SK-N-SH treated with all-trans-retinoic acid at 6 μM for 48 hours (cell line): Measurements from ENCODE around the gene TRAPPC6A.

Experiments
- ATAC-seq: fragments of 200-7000 bp; cut with Tn5 transposase; 3 replicates; pipeline ENCODE4 v1.9.1; 2020; ENCODE audit warnings: mild to moderate bottlenecking, moderate library complexity
- BACH2 ChIP-seq: fragments of 250-450 bp; sonication (Bioruptor Pico); IDR thresholded peaks from 2 replicates; pipeline ENCODE4 v1.9.0; 2021; ENCODE audit warnings: mild to moderate bottlenecking, borderline replicate concordance
- CSDC2 ChIP-seq: fragments of 250-450 bp; sonication (Bioruptor Pico); IDR thresholded peaks from 2 replicates; pipeline ENCODE4 v1.5.0; 2020; ENCODE audit warnings: mild to moderate bottlenecking, moderate library complexity
- CSRNP3 ChIP-seq: fragments of 250-450 bp; sonication (Bioruptor Pico); IDR thresholded peaks from 2 replicates; pipeline ENCODE4 v1.5.1; 2021; ENCODE audit warnings: mild to moderate bottlenecking, moderate library complexity
- ESRRG ChIP-seq: fragments of 250-450 bp; sonication (Bioruptor Pico); IDR thresholded peaks from 2 replicates; pipeline ENCODE4 v1.6.1; 2021; ENCODE audit warnings: mild to moderate bottlenecking
- GLIS3 ChIP-seq: fragments of 250-450 bp; sonication (Bioruptor Pico); IDR thresholded peaks from 2 replicates; pipeline ENCODE4 v1.5.0; 2020; ENCODE audit warnings: mild to moderate bottlenecking, moderate library complexity
- OSR1 ChIP-seq: fragments of 250-450 bp; sonication (Bioruptor Pico); IDR thresholded peaks from 2 replicates; pipeline ENCODE4 v1.8.0; 2022; ENCODE audit warnings: moderate library complexity, mild to moderate bottlenecking, inconsistent platforms
- POU6F1 ChIP-seq: fragments of 250-450 bp; sonication (Bioruptor Pico); IDR thresholded peaks from 2 replicates; pipeline ENCODE4 v1.8.0; 2021; ENCODE audit warnings: low read depth, mild to moderate bottlenecking, moderate library complexity, borderline replicate concordance
- PPARA ChIP-seq: fragments of 250-450 bp; sonication (Bioruptor Pico); IDR thresholded peaks from 2 replicates; pipeline ENCODE4 v1.5.0; 2020; ENCODE audit warnings: mild to moderate bottlenecking, borderline replicate concordance
- RARB ChIP-seq: fragments of 250-450 bp; sonication (Bioruptor Pico); IDR thresholded peaks from 2 replicates; pipeline ENCODE4 v1.8.0; 2021; ENCODE audit warnings: mild to moderate bottlenecking, moderate library complexity
- SNAI2 ChIP-seq: fragments of 250-450 bp; sonication (Bioruptor Pico); IDR thresholded peaks from 2 replicates; pipeline ENCODE4 v1.5.0; 2020; ENCODE audit warnings: mild to moderate bottlenecking, moderate library complexity
- TOX ChIP-seq: fragments of 250-450 bp; sonication (Bioruptor Pico); IDR thresholded peaks from 2 replicates; pipeline ENCODE4 v1.8.0; 2021; ENCODE audit warnings: mild to moderate bottlenecking, moderate library complexity, borderline replicate concordance
- TSHZ2 ChIP-seq: fragments of 250-450 bp; sonication (Bioruptor Pico); IDR thresholded peaks from 2 replicates; pipeline ENCODE4 v1.5.0; 2020; ENCODE audit warnings: mild to moderate bottlenecking, moderate library complexity
- ZFP3 ChIP-seq: fragments of 250-450 bp; sonication (Bioruptor Pico); IDR thresholded peaks from 2 replicates; pipeline ENCODE4 v1.5.0; 2020; ENCODE audit warnings: mild to moderate bottlenecking, moderate library complexity
- ZFP30 ChIP-seq: fragments of 450-650 bp; formaldehyde crosslinking; IDR thresholded peaks from 2 replicates; pipeline ENCODE4 v1.5.0; 2022; ENCODE audit warnings: mild to moderate bottlenecking, moderate library complexity
- ZNF565 ChIP-seq: fragments of 450-650 bp; formaldehyde crosslinking; conservative IDR thresholded peaks from 2 replicates; pipeline ENCODE4 v1.5.0; 2020; ENCODE audit warnings: low read depth, mild to moderate bottlenecking, moderate library complexity
- ZNF70 ChIP-seq: fragments of 450-650 bp; formaldehyde crosslinking; IDR thresholded peaks from 2 replicates; pipeline ENCODE4 v1.5.0; 2020; ENCODE audit warnings: mild to moderate bottlenecking, moderate library complexity

TRAPPC6A gene

GRCh38 chr19:45150180-45150579 lies 27.9 kb downstream of the TRAPPC6A start (continued):
- no peak for TF ChIP-seq TSHZ2
- TF ChIP-seq CSDC2 (CRISPR knock-in tag) = no peak
- TF ChIP-seq BACH2 (CRISPR knock-in tag) = no peak
- TF ChIP-seq CSRNP3 (CRISPR knock-in tag) = no peak
- TF ChIP-seq, all 23 proteins: peak for 0

- TF ChIP-seq ZFP3 (CRISPR knock-in tag) = no peak
- no peak for TF ChIP-seq OSR1 (CRISPR knock-in tag)
- ATAC-seq = no peak
These were observed 28.9 kb downstream of the TRAPPC6A start for GRCh38 chr19:45149129-45149528.

- ATAC-seq = no peak
- TF ChIP-seq ZFP3 (CRISPR knock-in tag) (no peak), SNAI2 (CRISPR knock-in tag) (no peak), PPARA (CRISPR knock-in tag) (no peak), ZNF70 (CRISPR knock-in tag) (no peak)
These were observed 30.0 kb downstream of the TRAPPC6A start for GRCh38 chr19:45147835-45148676.

GRCh38 chr19:45146741-45147205 lies 31.3 kb downstream of the TRAPPC6A start:
- ATAC-seq = no peak
- TF ChIP-seq GLIS3 (CRISPR knock-in tag) (no peak), ZNF70 (CRISPR knock-in tag) (no peak)

- ATAC-seq = no peak
- TF ChIP-seq OSR1 (CRISPR knock-in tag) (no peak), RARB (no peak), POU6F1 (no peak), TSHZ2 (no peak), TOX (CRISPR knock-in tag) (no peak), ZNF70 (CRISPR knock-in tag) (no peak), CSDC2 (CRISPR knock-in tag) (no peak), GLIS3 (CRISPR knock-in tag) (no peak), ESRRG (CRISPR knock-in tag) (no peak), SNAI2 (CRISPR knock-in tag) (no peak), ZFP3 (CRISPR knock-in tag) (no peak), ZNF565 (CRISPR knock-in tag) (no peak), ZFP30 (no peak), PPARA (CRISPR knock-in tag) (no peak), BACH2 (CRISPR knock-in tag) (no peak)
- TF ChIP-seq, all 23 proteins: peak for 0
These were observed 31.8 kb downstream of the TRAPPC6A start for GRCh38 chr19:45146251-45146650.
